HT-29 (cell line): Measurements from ENCODE around the gene NAV2. TPM values are rescaled to one million over a fixed set of nuclear protein-coding genes. Genes with fewer than 3 reads are reported as not detected.

Experiments used
- DNase-seq: peaks from one replicate; pipeline ENCODE4 v3.0.0-alpha.2; 2015; ENCODE audit warnings: low spot score
- total RNA-seq: library from RNA; depleted of rRNA; stranded (reverse); fragments of >200 nt; shearing (Covaris generic); gene quantifications from 2 replicates; pipeline ENCODE4 v1.2.3, GENCODE V29; 2014

NAV2 gene
- total RNA-seq, 1 experiment from 2014 or later = 0.05 TPM

DNA sequence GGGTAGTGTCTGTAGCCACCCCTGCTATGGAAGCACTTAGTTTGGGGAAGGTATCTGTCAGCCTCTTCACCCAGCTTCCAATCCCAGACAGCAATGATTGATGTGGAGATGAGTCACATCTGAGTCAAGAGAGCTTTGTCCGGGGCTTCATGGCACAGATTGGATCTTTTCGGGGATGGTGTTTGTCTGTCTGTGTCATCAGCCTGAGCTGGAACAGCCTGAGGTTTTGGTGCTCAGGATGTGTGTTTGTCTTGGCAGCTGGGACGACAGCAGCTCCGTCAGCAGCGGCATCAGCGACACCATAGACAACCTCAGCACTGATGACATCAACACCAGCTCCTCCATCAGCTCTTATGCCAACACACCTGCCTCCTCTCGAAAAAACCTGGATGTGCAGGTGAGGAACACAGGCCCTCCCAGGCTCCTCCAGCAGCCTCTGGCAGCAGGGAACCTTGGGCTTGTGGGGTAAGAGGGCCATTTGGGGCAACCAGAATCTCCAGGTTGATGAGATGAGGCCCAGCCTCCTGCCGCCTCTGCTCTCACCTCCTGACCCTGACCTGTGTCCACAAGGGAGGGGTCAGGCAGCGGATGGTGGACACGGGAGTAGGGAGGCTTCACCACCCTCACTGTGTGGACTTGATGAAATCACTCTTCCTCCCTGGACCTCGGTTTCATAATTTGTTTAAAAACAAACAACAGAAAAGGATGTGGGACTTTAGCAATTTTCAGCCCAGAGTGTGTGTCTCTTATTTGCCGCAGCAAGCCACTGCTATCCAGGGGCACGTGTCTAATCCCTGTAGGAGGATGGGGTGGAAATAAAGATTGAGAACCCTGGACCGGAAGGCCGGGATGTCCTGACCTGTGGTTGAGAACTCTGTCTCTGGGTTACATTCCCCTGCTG is 323.3 kb downstream of the NAV2 start:
- no peak for DNase-seq

DNA sequence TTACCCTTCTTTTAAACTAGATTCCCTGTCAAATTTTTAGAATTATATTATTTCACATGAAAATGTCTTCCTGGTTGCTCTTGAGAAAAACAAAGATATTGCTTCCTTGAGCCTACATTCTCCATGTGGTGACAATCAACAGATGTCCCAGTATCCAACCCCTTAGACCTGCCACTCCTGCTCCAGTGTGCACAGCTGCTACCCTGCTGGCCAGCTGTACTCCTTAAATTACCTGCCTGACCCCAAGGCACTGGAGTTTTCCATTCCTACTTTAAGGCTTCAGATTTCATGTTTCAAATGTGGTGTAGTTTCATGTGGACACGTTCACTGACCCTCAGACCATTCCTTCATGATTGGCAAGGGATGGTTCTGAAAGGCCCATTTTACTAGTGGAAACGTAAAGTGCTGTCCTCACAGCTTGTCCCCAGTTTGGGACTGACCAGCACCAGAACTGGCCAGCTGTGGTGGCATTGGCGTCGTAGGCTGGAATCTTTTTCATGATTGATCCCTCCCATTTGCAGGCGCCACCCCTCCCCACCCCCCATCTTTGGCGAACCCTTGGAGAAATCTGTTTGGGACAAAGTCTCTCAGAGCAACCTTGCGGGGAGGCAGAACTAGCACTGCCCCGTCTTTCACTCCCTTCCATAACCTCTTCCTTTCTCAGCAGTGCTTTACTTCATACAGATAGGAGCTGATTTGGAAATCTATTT is 324.1 kb downstream of the NAV2 start:
- no peak for DNase-seq

DNA sequence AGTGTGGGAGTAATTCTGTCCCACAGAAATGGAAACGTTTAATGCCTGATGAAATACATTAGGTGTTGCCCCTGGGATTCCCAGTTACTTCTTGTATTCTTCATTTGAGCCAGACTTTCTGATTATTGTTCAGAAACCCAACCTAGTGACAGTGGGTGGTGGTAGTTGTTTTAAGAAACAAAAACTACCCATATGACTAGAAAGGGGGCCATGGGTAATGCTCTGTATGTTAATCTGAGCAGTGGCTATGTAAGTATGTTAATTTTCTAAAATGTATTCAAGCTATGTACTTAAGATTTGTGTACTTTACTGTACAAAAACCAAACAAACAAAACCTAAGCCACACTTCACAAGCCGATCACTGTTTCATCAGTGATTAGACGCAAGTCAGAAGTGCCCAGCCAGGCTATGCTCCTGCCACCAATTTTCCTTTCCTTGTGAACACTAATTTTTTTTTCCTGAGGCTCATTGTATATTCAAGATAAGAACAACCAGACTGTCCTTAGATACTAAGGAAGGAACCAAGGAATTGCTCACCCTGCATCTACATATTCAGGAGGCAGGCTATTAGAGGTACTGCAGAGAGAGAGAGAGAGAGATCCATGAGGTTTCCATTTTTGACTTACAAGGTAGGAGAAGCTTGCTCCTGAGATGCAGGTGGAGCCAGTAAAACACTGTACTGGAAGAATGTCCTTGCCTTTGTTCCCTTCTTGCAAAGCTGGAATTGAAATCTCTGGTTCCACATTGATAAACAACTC is 324.9 kb downstream of the NAV2 start:
- DNase-seq = no peak

- DNase-seq = no peak
Measured at GRCh38 chr11:20038412-20038811, 325.8 kb downstream of the NAV2 start.

- DNase-seq = no peak
Measured at GRCh38 chr11:20038972-20039371, 326.3 kb downstream of the NAV2 start.

- no peak for DNase-seq
Measured at GRCh38 chr11:20041499-20041898, 328.9 kb downstream of the NAV2 start.

DNA sequence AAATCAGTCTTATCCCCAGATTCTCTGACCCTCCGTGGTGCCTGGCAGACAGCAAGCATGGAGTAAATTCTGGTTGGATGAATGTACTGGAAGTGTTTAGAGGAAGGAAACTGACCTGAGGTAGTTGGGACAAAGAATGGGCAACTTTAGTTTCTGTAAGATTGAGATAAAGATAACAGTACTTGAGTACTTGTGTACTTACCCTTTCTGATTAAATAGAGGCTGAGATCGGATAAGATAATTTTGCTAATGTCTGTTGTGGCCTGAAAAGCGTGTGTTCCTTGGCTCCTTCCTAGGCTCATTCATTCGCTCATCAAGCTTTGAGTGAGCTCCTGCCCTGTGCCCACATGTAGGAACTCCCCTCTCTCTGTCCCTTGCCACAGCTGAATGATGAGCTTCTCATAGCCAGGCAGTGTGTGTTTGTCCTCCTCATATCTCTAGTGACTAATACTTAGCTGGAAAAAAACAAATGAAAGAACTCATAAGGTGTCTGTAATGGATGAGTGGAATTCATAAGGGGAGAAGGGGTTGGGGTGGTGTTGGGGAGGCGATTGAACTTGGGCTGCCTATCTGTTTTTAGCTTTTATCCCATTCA is 329.5 kb downstream of the NAV2 start:
- no peak for DNase-seq

DNA sequence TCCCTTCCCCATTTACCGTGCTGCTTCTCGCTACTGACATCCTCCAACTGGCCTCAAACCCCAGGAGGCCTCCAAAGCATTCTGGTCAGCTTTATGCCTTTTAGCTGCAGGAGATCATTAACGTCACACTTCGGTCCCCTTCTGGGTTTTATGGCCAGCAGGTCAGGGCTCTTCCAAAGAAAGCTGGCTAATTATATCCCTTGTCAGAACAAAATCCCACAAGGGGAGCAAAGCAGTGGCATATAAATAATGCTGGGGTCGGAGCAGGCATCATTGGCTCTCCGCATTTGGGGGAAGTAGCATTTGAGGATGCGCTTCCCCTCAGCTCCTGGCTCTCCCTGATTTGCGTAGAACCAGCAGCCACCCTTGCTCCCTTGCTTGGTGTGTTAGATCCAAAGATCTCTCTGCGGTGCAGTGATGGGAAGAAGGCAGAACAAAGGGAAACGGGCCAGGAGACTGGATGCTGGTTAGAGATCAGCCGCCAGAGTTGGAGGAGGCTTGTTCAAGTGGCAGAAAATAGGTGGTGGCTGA is 330.2 kb downstream of the NAV2 start:
- DNase-seq = no peak

- DNase-seq = no peak
Measured at GRCh38 chr11:20043992-20044391, 331.4 kb downstream of the NAV2 start.

- DNase-seq = no peak
Measured at GRCh38 chr11:20045098-20045688, 332.6 kb downstream of the NAV2 start.

DNA sequence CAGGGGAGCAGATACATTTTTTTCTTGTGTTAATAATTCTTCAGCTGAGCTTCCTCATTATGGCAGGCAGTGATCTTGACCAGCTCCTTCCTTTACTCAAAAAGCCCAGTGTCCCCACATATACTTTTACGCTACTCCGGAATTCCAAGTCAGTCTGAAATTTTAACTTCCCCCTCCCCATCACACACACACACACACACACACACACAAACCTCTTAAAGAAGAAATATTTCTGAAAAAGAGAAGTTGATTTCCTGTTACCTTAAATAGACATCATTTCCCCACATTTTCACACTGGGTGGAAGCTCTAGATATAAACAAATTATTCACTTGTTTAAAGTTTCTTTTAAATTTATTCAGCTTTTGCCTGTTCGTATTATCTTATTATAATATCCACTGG is 333.8 kb downstream of the NAV2 start:
- no peak for DNase-seq

GRCh38 chr11:20047006-20047768 is 334.6 kb downstream of the NAV2 start:
- DNase-seq = no peak

DNA sequence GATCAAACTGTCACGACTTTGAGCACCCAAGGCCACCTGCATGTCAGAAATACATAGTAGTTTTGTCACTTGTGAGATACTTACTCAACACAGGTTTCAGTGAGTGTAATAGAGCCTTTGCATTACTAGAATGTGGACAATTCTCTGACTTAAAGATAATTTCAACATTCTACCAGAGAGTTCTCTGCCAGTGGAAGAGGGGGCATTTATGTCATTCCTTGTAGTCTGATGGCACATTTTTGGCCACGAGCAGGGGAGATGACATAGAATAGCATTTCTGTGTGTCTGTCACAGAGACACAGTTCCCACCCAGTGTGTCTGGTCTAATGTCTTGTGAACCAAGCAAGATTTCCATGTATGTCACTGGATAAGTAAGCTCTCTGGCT is 335.1 kb downstream of the NAV2 start:
- DNase-seq = no peak

DNA sequence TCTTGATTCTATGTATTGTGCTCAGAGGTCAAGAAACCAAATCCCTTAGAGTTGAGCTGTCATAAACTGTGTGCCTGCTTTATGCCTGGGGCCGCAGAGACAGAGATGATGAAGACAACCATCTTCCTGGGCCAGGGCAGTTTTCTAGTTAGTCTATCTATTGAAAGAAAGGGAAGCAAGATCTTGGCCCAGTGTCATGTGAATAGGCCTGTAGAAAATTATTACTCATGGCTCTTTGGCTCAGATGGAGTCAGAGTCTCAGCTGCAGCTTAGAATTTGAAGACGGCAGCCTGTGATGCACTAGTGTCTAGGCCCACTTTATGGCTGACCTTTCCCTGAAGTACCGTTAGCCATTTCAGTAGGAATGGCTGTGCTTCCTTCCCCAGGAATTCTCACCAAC is 335.6 kb downstream of the NAV2 start:
- no peak for DNase-seq

DNA sequence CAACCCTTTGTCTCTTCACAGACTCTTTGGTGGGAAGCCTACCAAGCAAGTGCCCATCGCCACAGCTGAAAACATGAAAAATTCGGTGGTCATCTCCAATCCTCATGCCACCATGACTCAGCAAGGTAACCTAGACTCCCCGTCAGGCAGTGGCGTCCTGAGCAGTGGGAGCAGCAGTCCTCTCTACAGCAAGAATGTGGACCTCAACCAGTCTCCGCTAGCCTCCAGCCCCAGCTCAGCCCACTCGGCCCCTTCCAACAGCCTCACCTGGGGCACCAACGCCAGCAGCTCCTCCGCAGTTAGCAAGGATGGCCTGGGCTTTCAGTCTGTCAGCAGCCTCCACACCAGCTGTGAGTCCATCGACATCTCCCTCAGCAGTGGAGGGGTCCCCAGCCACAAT is 336.1 kb downstream of the NAV2 start:
- no peak for DNase-seq

DNA sequence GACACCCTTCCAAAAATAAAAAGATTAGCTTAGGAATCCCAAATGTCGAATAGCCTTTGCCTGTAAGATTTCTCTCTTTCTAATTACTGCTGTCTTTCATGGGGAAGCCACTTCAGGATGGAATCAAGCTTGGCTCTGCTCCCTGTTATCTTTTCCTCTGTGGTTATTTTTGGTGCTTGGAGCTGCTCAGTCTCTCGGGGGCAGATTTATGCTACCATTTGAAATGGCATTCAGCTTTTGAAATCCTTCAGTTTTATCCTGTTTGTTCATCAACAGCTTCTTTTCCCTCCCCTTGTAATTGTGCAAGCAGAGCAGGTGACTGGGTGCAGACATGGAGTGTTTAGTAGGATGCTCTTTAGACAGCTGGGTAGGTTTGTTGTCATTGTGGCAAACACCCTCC is 336.6 kb downstream of the NAV2 start:
- no peak for DNase-seq

- DNase-seq = no peak
Measured at GRCh38 chr11:20050048-20050447, 337.4 kb downstream of the NAV2 start.

- DNase-seq = no peak
Measured at GRCh38 chr11:20050551-20051333, 338.1 kb downstream of the NAV2 start.
